ENCODE measurements around the gene MCTP1. TPM values are rescaled to one million over a fixed set of nuclear protein-coding genes. Genes with fewer than 3 reads are reported as not detected.

MCTP1 gene
- total and polyA plus RNA-seq, 9 of the 15 experiments (the other 6 are each of a cell fraction or from before 2014, with no cell fraction given) = 0.04 to 0.93 (median 0.06) TPM; not detected in 4

- Histone ChIP-seq H2AFZ (ENCODE audit: low read depth, low read length) (no peak overlapping the region), H3K27ac (ENCODE audit: extremely low read depth, low read depth, low read length) (no peak overlapping the region), H4K20me1 (replicated peaks; ENCODE audit: control insufficient read depth, insufficient read depth, low read length) (no peaks in the 10 kb centered on the region), H3K9ac (ENCODE audit: insufficient read depth in 1 of 2, low read depth in 2 of 2, low read length in 2 of 2) (no peak overlapping the region), H3K4me2 (ENCODE audit: insufficient read depth, low read length) (no peak overlapping the region), H3K27me3 (ENCODE audit: control insufficient read depth in 2 of 2, insufficient read depth in 2 of 2, low read length in 2 of 2) (no peaks in the 10 kb centered on the region), H3K36me3 (ENCODE audit: control insufficient read depth, insufficient read depth, low read length) (no peaks in the 10 kb centered on the region), H3K9me3 (replicated peaks; ENCODE audit: control insufficient read depth, insufficient read depth, low read depth, low read length) (no peaks in the 10 kb centered on the region), H3K79me2 (ENCODE audit: control insufficient read depth, insufficient read depth, low read length) (no peaks in the 10 kb centered on the region), H3K4me3 (no peak overlapping the region), H3K4me1 (replicated peaks in 1 of 2; ENCODE audit: control insufficient read depth in 2 of 2, insufficient read depth in 2 of 2, low read length in 2 of 2) (no peaks in the 10 kb centered on the region), H3K9me1 (ENCODE audit: control insufficient read depth, insufficient read depth, low read length) (no peaks in the 10 kb centered on the region)
- intact Hi-C loops (cut with micrococcal nuclease) = no loop called here
- in situ Hi-C loops (cut with MboI) = no loop called here
- WGBS (ENCODE audit: insufficient coverage, low coverage, missing lambda C conversion rate) = 1% methylated on average over 7 of the region's 7 CpGs
- ChIA-PET POLR2A (no interaction called here), CTCF (ENCODE audit: low intra/inter-chr PET ratio) (no interaction called here)
- no peak for TF ChIP-seq HNRNPL (IDR thresholded peaks at IDR 0.05; ENCODE audit: low read depth, low read length)
- TF ChIP-seq ILF3 (IDR thresholded peaks at IDR 0.05; ENCODE audit: borderline replicate concordance) = no peak
- TF ChIP-seq E2F5 (CRISPR knock-in tag; IDR thresholded peaks at IDR 0.05) = no peak
- TF ChIP-seq POLR2B (IDR thresholded peaks at IDR 0.05; ENCODE audit: low read depth, partially characterized antibody) = no peak
- no peak for TF ChIP-seq ETV5 (CRISPR knock-in tag; IDR thresholded peaks at IDR 0.05; ENCODE audit: low read depth)
- no peak for TF ChIP-seq ZNF143 (CRISPR knock-in tag; IDR thresholded peaks at IDR 0.05)
- TF ChIP-seq ATF6 (CRISPR knock-in tag; IDR thresholded peaks at IDR 0.05) = no peak
- no peak for TF ChIP-seq FUS (optimal IDR thresholded peaks at IDR 0.05; ENCODE audit: low read depth, low read length)
- no peak for TF ChIP-seq THAP12 (CRISPR knock-in tag; IDR thresholded peaks at IDR 0.05)
- no peak for TF ChIP-seq ZNF197 (CRISPR knock-in tag; IDR thresholded peaks at IDR 0.05; ENCODE audit: low read depth)
- no peak for TF ChIP-seq PRMT5 (CRISPR knock-in tag; IDR thresholded peaks at IDR 0.05)
- no peak for TF ChIP-seq POLR2G (IDR thresholded peaks at IDR 0.05; ENCODE audit: low read depth, low read length)
- no peak for TF ChIP-seq TEAD4 (IDR thresholded peaks at IDR 0.05; ENCODE audit: low read length)
- TF ChIP-seq TEAD4 (CRISPR knock-in tag; IDR thresholded peaks at IDR 0.05; ENCODE audit: borderline replicate concordance) = no peak
- TF ChIP-seq BDP1 (IDR thresholded peaks at IDR 0.05; ENCODE audit: insufficient read depth, insufficient read length) = no peak
- no peak for TF ChIP-seq ZNF184 (CRISPR knock-in tag; IDR thresholded peaks at IDR 0.05)
- no peak for TF ChIP-seq ZNF24 (IDR thresholded peaks at IDR 0.05)
- no TSS peak for BruUV-seq (replicated peaks)
- no peak for DNase-seq (ENCODE audit: extremely low read depth in 1 of 4, low spot score in 3 of 4)
- no peak for ATAC-seq
- FAIRE-seq = no peak
Observed at GRCh38 chr5:94769996-94770395, 514.9 kb downstream of the MCTP1 start.
